Epidermal melanocyte (primary cell): Measurements from ENCODE around the gene SAP30BP.

ENCODE experiments used
- DNase-seq: peaks from one replicate; pipeline ENCODE4 v3.0.0; 2011; ENCODE audit warnings: low spot score; ENCODE audit not compliant: insufficient read length

The SAP30BP gene

GRCh38 chr17:75646638-75646992 lies 20.5 kb upstream of the SAP30BP start:
- no peak for DNase-seq

- DNase-seq = no peak
These were observed 20.1 kb upstream of the SAP30BP start for GRCh38 chr17:75647061-75647460.

- no peak for DNase-seq
These were observed 19.2 kb upstream of the SAP30BP start for GRCh38 chr17:75647921-75648320.

GRCh38 chr17:75649687-75650086 lies 17.5 kb upstream of the SAP30BP start:
- DNase-seq = no peak

- DNase-seq = no peak
These were observed 16.3 kb upstream of the SAP30BP start for GRCh38 chr17:75650874-75651273.

GRCh38 chr17:75652341-75652740 lies 14.8 kb upstream of the SAP30BP start:
- no peak for DNase-seq

- no peak for DNase-seq
These were observed 14.1 kb upstream of the SAP30BP start for GRCh38 chr17:75652934-75653549.

- no peak for DNase-seq
These were observed 13.0 kb upstream of the SAP30BP start for GRCh38 chr17:75654176-75654575.

- DNase-seq = no peak
These were observed 8.9 kb upstream of the SAP30BP start for GRCh38 chr17:75658237-75658636.

GRCh38 chr17:75661531-75661930 lies 5.6 kb upstream of the SAP30BP start:
- no peak for DNase-seq

- DNase-seq = no peak
These were observed 4.6 kb upstream of the SAP30BP start for GRCh38 chr17:75662511-75662910.

GRCh38 chr17:75664099-75664549 lies 3.0 kb upstream of the SAP30BP start:
- DNase-seq = no peak

GRCh38 chr17:75665981-75666380 lies 1.2 kb upstream of the SAP30BP start:
- no peak for DNase-seq

GRCh38 chr17:75667825-75668224 lies 687 bp downstream of the SAP30BP start:
- DNase-seq = no peak

- no peak for DNase-seq
These were observed 1.4 kb downstream of the SAP30BP start for GRCh38 chr17:75668489-75668888.

GRCh38 chr17:75670868-75671267 lies 3.7 kb downstream of the SAP30BP start:
- no peak for DNase-seq

- DNase-seq = no peak
These were observed 4.9 kb downstream of the SAP30BP start for GRCh38 chr17:75672011-75672410.

- no peak for DNase-seq
These were observed 6.3 kb downstream of the SAP30BP start for GRCh38 chr17:75673487-75673886.

- DNase-seq = no peak
These were observed 9.3 kb downstream of the SAP30BP start for GRCh38 chr17:75676461-75676860.

- DNase-seq = no peak
These were observed 12.6 kb downstream of the SAP30BP start for GRCh38 chr17:75679706-75680211.

GRCh38 chr17:75680431-75680830 lies 13.3 kb downstream of the SAP30BP start:
- no peak for DNase-seq

- DNase-seq = no peak
These were observed 14.2 kb downstream of the SAP30BP start for GRCh38 chr17:75681289-75681688.

GRCh38 chr17:75683583-75683982 lies 16.4 kb downstream of the SAP30BP start:
- no peak for DNase-seq

- no peak for DNase-seq
These were observed 17.1 kb downstream of the SAP30BP start for GRCh38 chr17:75684249-75684648.
